ENCODE results near the gene RASL11A. TPM values are rescaled to one million over a fixed set of nuclear protein-coding genes. Genes with fewer than 3 reads are reported as not detected.
"Not testable (repeated sequence)": the region's sequence is repeated elsewhere in the genome, so short reads cannot be mapped to it uniquely, and the experiment has no call there.

The RASL11A gene
- total RNA-seq, 1 donor from 2014 or later, result 5.8 TPM

GRCh38 chr13:27298849-27299248, 28.2 kb downstream of the RASL11A start:
- DNase-seq (ENCODE audit: low spot score), result peak; percentile 81
- ATAC-seq, result peak; percentile 97

DNA sequence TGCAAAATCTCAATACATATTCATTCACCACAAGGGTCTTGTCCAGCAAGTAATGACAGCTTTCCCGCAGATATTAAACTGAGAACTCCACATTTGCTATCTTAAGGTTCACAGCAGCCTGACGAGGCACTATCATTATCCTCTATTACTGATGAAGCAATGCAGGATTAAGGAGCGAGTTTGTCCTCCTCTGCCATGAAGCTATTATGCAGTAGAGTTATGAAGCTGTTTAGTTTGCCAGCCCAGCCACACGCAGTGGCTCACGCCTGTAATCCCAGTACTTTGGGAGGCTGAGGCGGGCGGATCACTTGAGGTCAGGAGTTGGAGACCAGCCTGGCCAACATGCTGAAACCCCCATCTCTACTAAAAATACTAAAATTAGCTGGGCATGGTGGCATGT, 29.8 kb downstream of the RASL11A start:
- not testable (repeated sequence) for ATAC-seq; DNase-seq (ENCODE audit: low spot score)

- DNase-seq (ENCODE audit: low spot score), result no peak
These were observed 30.4 kb downstream of the RASL11A start for GRCh38 chr13:27300941-27301586.

DNA sequence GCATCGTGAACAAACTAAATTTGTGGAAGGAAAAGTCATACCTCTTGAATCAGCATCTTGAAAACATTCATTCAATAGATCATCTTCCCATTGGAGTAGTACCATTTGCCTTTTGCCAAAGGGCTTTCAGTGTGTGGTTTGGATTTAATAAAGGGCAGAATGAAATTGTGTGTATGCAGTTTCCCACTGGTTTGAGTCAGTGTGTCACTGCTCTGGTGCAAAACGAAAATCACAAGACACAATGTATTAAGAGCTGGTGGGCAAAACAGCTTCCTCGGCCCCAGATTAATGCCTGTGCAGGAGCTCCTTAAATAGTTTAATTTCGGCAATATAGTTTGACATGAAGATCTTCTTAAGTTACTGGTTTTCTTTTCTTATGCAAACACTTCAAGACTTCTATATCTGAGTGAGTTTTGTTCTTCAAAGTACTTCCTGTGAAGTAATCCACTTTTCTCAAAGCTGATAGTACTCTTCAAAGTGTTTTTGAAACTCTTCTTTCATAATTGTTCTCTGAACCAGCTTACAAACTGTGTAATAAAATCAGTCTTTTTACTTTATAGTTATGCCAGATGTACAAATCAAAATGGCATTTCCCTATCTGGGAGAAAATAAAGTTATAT, 32.1 kb downstream of the RASL11A start:
- DNase-seq (ENCODE audit: low spot score) (no peak), ATAC-seq (no peak)

More at GRCh38 chr13:27300941-27301586, 30.4 kb downstream of the RASL11A start:
- ATAC-seq, result no peak

DNA sequence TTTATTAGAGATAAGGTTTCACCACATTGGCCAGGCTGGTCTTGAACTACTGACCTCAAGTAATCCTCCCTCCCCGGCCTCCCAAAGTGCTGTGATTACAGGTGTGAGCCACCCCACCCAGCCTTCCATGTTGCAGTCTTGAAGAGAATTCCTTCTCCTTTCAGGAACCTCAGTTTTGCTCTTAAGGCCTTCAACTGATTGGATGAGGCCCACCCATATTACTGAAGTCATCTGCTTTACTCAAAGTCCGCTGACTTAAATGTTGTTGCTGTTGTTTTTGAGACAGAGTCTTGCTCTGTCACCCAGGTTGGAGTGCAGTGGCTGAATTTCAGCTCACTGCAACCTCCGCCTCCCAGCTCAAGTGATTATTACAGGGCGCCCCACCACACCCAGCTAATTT, 33.5 kb downstream of the RASL11A start:
- DNase-seq (ENCODE audit: low spot score) (no peak), ATAC-seq (no peak)

DNA sequence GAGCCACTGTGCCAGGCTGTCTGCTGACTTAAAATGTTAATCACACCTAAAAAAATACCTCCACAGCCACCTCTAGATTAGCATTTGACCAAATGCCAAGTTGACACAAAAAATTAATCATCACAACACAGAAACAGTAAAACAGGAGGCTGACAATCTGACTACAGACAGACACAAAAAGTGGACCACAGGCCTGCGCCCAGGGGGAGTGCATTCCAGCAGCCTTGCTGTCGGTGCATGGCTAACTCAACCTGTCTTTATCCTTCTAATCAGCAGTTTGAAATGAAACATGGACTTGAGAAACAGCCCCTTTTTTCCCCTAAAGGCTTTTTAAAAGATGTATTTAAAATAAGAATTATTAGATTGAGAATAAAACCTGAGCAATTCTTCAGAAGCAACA, 34.0 kb downstream of the RASL11A start:
- DNase-seq (ENCODE audit: low spot score), result no peak
- ATAC-seq, result no peak

- DNase-seq (ENCODE audit: low spot score) (no peak), ATAC-seq (no peak)
These were observed 35.7 kb downstream of the RASL11A start for GRCh38 chr13:27306364-27306763.

- ATAC-seq, result no peak
- DNase-seq (ENCODE audit: low spot score), result no peak
These were observed 38.3 kb downstream of the RASL11A start for GRCh38 chr13:27308941-27309340.

DNA sequence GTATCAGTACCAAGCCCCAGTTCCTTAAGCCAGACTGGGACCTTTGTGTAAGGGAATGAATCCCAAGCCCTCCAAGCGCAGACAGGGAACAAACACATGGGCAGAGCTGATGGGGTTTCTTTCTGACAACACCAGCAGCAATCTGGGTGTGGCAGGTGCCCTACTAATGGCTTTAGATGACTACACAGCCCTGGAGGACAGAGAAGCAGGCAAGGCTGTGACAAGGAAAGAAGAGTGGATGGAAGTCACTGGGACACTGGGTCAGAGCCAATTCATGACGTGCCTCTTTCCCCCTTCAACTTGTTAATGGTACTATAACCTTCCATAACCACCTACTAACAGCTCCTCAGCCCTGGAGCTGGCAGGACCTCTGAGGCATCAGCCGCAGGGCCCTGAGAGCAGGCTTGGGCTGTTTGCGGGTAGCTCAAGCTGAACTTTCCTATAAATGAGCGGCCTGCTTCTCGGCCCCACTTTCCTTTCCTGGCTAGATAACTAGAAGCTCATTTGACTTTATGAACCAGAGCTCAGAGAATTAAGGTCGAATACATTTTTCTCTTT, 38.9 kb downstream of the RASL11A start:
- no peak for ATAC-seq
- no peak for DNase-seq (ENCODE audit: low spot score)

GRCh38 chr13:27309967-27310598, 39.5 kb downstream of the RASL11A start:
- ATAC-seq, result no peak
- DNase-seq (ENCODE audit: low spot score), result no peak

DNA sequence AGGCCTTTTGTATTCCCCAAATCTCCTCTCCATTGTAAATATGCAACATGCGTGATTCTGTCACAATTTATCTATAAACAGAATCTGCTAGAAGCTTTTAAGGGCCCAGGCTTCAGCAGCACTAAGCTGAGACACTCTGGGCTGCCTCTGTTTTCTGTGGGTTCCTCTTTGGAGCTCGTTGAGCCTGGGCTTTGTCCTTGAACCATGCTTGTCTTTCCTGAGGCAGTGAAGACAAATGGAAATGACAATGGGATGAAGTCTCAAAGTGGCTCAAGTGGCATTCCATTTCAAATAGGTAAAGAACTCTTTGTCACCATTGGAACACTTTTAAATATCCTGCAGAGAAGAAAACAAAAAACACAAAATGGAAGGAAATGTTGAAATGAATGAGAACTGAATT, 40.3 kb downstream of the RASL11A start:
- ATAC-seq, result no peak

DNA sequence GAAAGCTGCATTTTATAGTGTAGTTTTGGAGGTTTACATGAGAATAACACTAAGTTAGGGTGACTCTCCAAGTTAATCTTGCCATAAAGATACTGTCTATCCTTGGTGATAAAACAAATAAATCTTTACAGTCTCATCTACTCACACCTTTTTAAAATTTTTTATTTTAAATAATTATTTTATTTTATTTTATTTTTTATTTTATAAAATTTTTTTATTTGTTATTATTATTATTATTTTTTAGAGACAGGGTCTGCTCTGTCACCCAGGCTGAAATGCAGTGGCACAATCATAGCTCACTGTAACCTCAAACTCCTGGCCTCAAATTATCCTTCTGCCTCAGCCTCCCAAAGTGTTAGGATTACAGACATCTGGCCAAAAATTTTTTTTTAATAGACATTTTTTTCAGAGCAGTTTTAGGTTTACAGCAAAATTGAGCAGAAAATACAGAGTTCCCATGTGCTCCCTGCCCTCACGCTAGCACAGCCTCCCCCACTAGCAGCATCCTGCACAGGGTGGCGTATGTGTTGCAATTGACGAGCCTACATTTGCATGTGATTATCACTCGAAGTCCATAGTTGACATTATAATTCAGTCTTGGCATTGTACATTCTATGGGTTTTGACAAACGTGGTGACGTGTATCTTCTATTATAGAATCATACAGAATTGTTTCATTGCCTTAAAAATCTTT, 41.0 kb downstream of the RASL11A start:
- ATAC-seq, result no peak
- DNase-seq (ENCODE audit: low spot score), result no peak

More for the DNA sequence above, 40.3 kb downstream of the RASL11A start:
- DNase-seq (ENCODE audit: low spot score), result no peak

GRCh38 chr13:27313770-27314169, 43.1 kb downstream of the RASL11A start:
- ATAC-seq, result no peak
- DNase-seq (ENCODE audit: low spot score), result no peak

GRCh38 chr13:27319404-27319803, 48.8 kb downstream of the RASL11A start:
- ATAC-seq (peak; percentile 89), DNase-seq (ENCODE audit: low spot score) (no peak)

DNA sequence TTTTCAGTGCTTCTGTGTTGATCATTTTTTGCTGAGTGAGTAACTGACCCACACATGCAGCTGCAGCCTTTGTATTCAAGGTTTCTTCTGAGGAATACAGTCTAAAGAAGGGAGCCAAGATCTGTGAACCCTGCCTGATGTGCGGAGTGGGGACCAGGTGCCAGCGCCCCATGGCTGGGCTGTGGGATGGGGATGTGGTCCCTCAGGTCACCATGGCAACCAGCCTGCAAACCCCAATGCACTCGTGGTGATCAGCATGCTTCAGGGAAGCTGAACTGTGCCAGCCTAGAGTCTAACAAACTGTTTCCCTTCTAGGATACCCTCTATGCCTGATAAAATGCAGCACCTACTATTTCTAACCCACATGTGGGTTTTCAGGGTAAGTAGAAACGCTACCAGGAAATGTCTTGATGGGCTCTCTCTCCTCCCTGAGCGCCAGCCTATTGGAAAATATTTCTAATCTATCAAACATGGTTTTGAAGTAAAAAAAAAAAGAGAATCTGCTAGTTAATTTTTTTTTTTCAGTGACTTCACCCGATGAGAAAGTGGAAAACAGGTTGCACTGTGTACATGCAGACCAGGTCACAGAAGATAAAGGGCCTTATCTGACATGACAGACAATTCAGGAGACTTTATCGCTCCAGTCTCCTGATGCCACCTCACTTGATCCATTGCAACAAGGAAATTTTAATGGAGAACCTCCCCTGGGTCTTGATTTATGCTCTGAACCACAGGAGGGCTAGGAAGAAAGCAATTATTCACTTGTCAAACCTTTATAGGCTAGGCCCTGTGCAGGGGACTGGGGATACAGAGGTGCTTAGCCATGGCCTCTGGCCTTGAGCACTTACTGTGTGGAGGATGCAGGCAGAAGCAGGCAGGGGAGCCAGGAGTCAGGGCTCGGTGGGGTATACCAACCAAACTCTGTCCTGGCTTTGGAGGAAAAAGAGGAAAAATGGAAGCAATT, 51.1 kb downstream of the RASL11A start:
- DNase-seq (ENCODE audit: low spot score) (no peak), ATAC-seq (no peak)

DNA sequence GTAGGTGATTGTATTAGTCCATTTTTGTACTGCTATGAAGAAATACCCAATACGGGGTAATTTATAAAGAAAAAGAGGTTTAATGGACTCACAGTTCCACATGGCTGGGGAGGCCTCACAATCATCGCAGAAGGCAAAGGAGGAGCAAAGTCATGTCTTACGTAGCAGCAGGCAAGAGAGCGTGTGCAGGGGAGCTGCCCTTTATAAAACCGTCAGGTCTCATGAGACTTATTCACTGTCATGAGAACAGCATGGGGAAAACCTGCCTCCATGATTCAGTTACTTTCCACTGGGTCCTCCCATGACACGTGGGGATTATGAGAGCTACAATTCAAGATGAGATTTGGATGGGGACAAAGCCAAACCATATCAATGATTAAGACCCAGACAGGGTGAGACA, 51.8 kb downstream of the RASL11A start:
- DNase-seq (ENCODE audit: low spot score); ATAC-seq: not testable (repeated sequence)
